Iris pigment epithelial cell (primary cell): ENCODE measurements around the gene TMTC1.
A peak's percentile ranks its signal among the peaks of the same experiment; 100 is the strongest.
"Not testable (repeated sequence)": the region's sequence is repeated elsewhere in the genome, so short reads cannot be mapped to it uniquely, and the experiment has no call there.

Source experiments
- DNase-seq: peaks from one replicate; pipeline ENCODE4 v3.0.0-alpha.2; 2011; ENCODE audit warnings: low read depth

The TMTC1 gene

GRCh38 chr12:29667011-29667410 lies 116.7 kb downstream of the TMTC1 start:
- DNase-seq, result no peak

GRCh38 chr12:29665107-29665506 lies 118.6 kb downstream of the TMTC1 start:
- no peak for DNase-seq

GRCh38 chr12:29662734-29663323 lies 120.9 kb downstream of the TMTC1 start:
- no peak for DNase-seq

- DNase-seq, result no peak
These were observed 122.9 kb downstream of the TMTC1 start for GRCh38 chr12:29660847-29661246.

- no peak for DNase-seq
These were observed 126.8 kb downstream of the TMTC1 start for GRCh38 chr12:29656762-29657538.

GRCh38 chr12:29655861-29656260 lies 127.9 kb downstream of the TMTC1 start:
- no peak for DNase-seq

GRCh38 chr12:29653286-29653685 lies 130.5 kb downstream of the TMTC1 start:
- no peak for DNase-seq

GRCh38 chr12:29650371-29650770 lies 133.4 kb downstream of the TMTC1 start:
- DNase-seq, result no peak

- no peak for DNase-seq
These were observed 134.0 kb downstream of the TMTC1 start for GRCh38 chr12:29649722-29650121.

GRCh38 chr12:29644536-29645162 lies 139.1 kb downstream of the TMTC1 start:
- no peak for DNase-seq

- DNase-seq, result peak; percentile 65
These were observed 143.0 kb downstream of the TMTC1 start for GRCh38 chr12:29640589-29641345.

GRCh38 chr12:29639893-29640495 lies 143.7 kb downstream of the TMTC1 start:
- DNase-seq, result no peak

GRCh38 chr12:29638528-29638927 lies 145.2 kb downstream of the TMTC1 start:
- no peak for DNase-seq

- DNase-seq, result peak; percentile 34
These were observed 149.7 kb downstream of the TMTC1 start for GRCh38 chr12:29634057-29634456.

GRCh38 chr12:29630164-29630563 lies 153.6 kb downstream of the TMTC1 start:
- DNase-seq, result not testable (repeated sequence)

- no peak for DNase-seq
These were observed 156.5 kb downstream of the TMTC1 start for GRCh38 chr12:29627221-29627620.

GRCh38 chr12:29625359-29625953 lies 158.3 kb downstream of the TMTC1 start:
- peak; percentile 21 for DNase-seq

- no peak for DNase-seq
These were observed 161.5 kb downstream of the TMTC1 start for GRCh38 chr12:29622251-29622650.

GRCh38 chr12:29620030-29620429 lies 163.7 kb downstream of the TMTC1 start:
- DNase-seq, result no peak

- peak; percentile 36 for DNase-seq
These were observed 166.3 kb downstream of the TMTC1 start for GRCh38 chr12:29617407-29617803.

- DNase-seq, result peak; percentile 94
These were observed 166.9 kb downstream of the TMTC1 start for GRCh38 chr12:29616664-29617406.
